PC-9 (cell line): Measurements from ENCODE around the gene FAM131A. TPM values are rescaled to one million over a fixed set of nuclear protein-coding genes. Genes with fewer than 3 reads are reported as not detected.

Source experiments
- BruUV-seq: library from RNA; stranded (reverse); fragments of 400-500 nt; replicated peaks from 2 replicates; lab custom pipeline; 2021; lab: Mats Ljungman, UMichigan
- CTCF ChIA-PET: fragments of 300-600 bp; sonication (Branson Sonifier 250); formaldehyde crosslinking; loops from one replicate; lab custom pipeline; 2022; ENCODE audit warnings: antibody characterized with exemption; lab: Charles Lee
- POLR2A ChIA-PET: fragments of 300-600 bp; sonication (Branson Sonifier 250); formaldehyde crosslinking; loops from one replicate; lab custom pipeline; 2022; ENCODE audit warnings: antibody characterized with exemption; ENCODE audit not compliant: unreplicated experiment; lab: Charles Lee
- DNase-seq, 2 experiments: peaks; one replicate each; pipeline versions ENCODE4 v3.0.0 to v3.0.0-alpha.2; 2015 to 2022; ENCODE audit warnings: mixed read lengths in 1 of 2
- H2AFZ ChIP-seq: fragments of 200-600 bp; sonication (generic); 2 replicates; pipeline ENCODE4 v1.8.1; 2017; ENCODE audit warnings: antibody characterized with exemption
- H3F3A ChIP-seq: fragments of 200-600 bp; sonication (generic); 2 replicates; pipeline ENCODE4 v1.8.1; 2017; ENCODE audit warnings: antibody characterized with exemption, mild to moderate bottlenecking, low read depth; ENCODE audit not compliant: insufficient read depth
- H3K27ac ChIP-seq: fragments of 200-600 bp; sonication (generic); 2 replicates; pipeline ENCODE4 v1.6.1; 2016; ENCODE audit warnings: mixed run types
- H3K27me3 ChIP-seq: fragments of 200-600 bp; sonication (generic); 2 replicates; pipeline ENCODE4 v1.6.1; 2016; ENCODE audit warnings: low read depth, mixed run types; ENCODE audit not compliant: insufficient read depth
- H3K36me3 ChIP-seq: fragments of 200-600 bp; sonication (generic); 2 replicates; pipeline ENCODE4 v1.6.1; 2016; ENCODE audit warnings: low read depth, mixed run types
- H3K4me1 ChIP-seq: fragments of 200-600 bp; sonication (generic); replicated peaks from 2 replicates; pipeline ENCODE4 v1.6.1; 2016; ENCODE audit warnings: mixed run types; ENCODE audit not compliant: insufficient read depth
- H3K4me2 ChIP-seq: fragments of 200-600 bp; sonication (generic); 2 replicates; pipeline ENCODE4 v1.6.1; 2017; ENCODE audit warnings: mixed run types
- H3K4me3 ChIP-seq: fragments of 200-600 bp; sonication (generic); 2 replicates; pipeline ENCODE4 v1.6.1; 2016; ENCODE audit warnings: mixed run types
- H3K79me2 ChIP-seq: fragments of 200-600 bp; sonication (generic); 2 replicates; pipeline ENCODE4 v1.6.1; 2017; ENCODE audit warnings: low read depth, mixed run types
- H3K9me2 ChIP-seq: fragments of 200-600 bp; sonication (generic); 2 replicates; pipeline ENCODE4 v1.8.1; 2017; ENCODE audit warnings: mild to moderate bottlenecking; ENCODE audit not compliant: insufficient read depth
- H3K9me3 ChIP-seq: fragments of 200-600 bp; sonication (generic); 2 replicates; pipeline ENCODE4 v1.8.1; 2016; ENCODE audit warnings: low read depth; ENCODE audit not compliant: insufficient read depth
- H4K20me1 ChIP-seq: fragments of 200-600 bp; sonication (generic); 2 replicates; pipeline ENCODE4 v1.8.1; 2017; ENCODE audit not compliant: insufficient read depth
- EZH2 ChIP-seq: fragments of 200-600 bp; sonication (generic); IDR thresholded peaks from 2 replicates; pipeline ENCODE4 v1.8.0; 2017; ENCODE audit warnings: antibody characterized with exemption, low read depth
- intact Hi-C: fragments of 100-400 bp; cut with micrococcal nuclease; formaldehyde crosslinking; loops from one replicate; pipeline ENCODE4 v1.10.0; 2022; ENCODE audit not compliant: unreplicated experiment
- total RNA-seq: library from RNA; stranded (reverse); gene quantifications from 2 replicates; pipeline ENCODE4 v1.2.3, GENCODE V29; 2021
- TF ChIP-seq, protein P1 (sequence below): fragments of 200-600 bp; sonication (generic); conservative IDR thresholded peaks from 2 replicates; pipeline ENCODE4 v1.6.1; 2017; ENCODE audit warnings: mixed run types, antibody characterized with exemption, mild to moderate bottlenecking, moderate library complexity

FAM131A gene
- total RNA-seq, 1 experiment from 2014 or later, result 25.5 TPM

DNA sequence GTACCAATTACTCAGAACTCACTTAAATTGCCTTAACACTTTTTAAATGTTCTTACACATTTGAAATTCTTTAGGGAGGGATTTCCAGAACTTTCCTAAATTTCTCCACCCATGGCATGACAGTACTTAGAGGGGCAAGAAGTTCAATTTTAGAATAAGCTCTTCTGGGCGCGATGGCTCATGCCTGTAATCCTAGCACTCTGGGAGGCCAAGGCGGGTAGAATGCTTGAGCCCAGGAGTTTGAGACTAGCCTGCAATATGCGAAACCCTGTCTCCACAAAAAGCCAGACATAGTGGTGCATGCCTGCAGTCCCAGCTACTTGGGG is 10.6 kb downstream of the FAM131A start:
- H3K9me2 ChIP-seq, result no peaks in the 10 kb centered on the region
- H3K4me3 ChIP-seq, result no peak overlapping the region
- no peaks in the 10 kb centered on the region for H3K79me2 ChIP-seq
- no peaks in the 10 kb centered on the region for H3K9me3 ChIP-seq
- no peak for TF ChIP-seq EZH2
- TF ChIP-seq, protein P1, sequence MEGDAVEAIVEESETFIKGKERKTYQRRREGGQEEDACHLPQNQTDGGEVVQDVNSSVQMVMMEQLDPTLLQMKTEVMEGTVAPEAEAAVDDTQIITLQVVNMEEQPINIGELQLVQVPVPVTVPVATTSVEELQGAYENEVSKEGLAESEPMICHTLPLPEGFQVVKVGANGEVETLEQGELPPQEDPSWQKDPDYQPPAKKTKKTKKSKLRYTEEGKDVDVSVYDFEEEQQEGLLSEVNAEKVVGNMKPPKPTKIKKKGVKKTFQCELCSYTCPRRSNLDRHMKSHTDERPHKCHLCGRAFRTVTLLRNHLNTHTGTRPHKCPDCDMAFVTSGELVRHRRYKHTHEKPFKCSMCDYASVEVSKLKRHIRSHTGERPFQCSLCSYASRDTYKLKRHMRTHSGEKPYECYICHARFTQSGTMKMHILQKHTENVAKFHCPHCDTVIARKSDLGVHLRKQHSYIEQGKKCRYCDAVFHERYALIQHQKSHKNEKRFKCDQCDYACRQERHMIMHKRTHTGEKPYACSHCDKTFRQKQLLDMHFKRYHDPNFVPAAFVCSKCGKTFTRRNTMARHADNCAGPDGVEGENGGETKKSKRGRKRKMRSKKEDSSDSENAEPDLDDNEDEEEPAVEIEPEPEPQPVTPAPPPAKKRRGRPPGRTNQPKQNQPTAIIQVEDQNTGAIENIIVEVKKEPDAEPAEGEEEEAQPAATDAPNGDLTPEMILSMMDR, result no peak
- no peak overlapping the region for H3K4me2 ChIP-seq
- no peaks in the 10 kb centered on the region for H4K20me1 ChIP-seq
- H3K27ac ChIP-seq, result no peak overlapping the region
- ChIA-PET POLR2A (no interaction called here), CTCF (interaction anchor here (0.6 to 0.7 kb wide), 3 partner anchors 24 to 41 kb away, joined by 3 to 13 read pairs (median 8); no protein-coding TSS in a partner anchor)
- no peaks in the 10 kb centered on the region for H3K27me3 ChIP-seq
- DNase-seq, result no peak
- H2AFZ ChIP-seq, result no peak overlapping the region
- peaks cover 3% of the 10 kb centered on the region; the same call in 1 of the 2 replicates for H3K4me1 ChIP-seq
- H3K36me3 ChIP-seq, result no peaks in the 10 kb centered on the region
- H3F3A ChIP-seq, result 0 out of 2 replicates have a peak, but pooled peaks cover 5% of the 10 kb centered on the region
- intact Hi-C loops, result loop anchor here (5.0 kb wide), 1 partner anchor 36 kb away; the partner anchor contains the start of gene EIF4G1
- no TSS peak for BruUV-seq

DNA sequence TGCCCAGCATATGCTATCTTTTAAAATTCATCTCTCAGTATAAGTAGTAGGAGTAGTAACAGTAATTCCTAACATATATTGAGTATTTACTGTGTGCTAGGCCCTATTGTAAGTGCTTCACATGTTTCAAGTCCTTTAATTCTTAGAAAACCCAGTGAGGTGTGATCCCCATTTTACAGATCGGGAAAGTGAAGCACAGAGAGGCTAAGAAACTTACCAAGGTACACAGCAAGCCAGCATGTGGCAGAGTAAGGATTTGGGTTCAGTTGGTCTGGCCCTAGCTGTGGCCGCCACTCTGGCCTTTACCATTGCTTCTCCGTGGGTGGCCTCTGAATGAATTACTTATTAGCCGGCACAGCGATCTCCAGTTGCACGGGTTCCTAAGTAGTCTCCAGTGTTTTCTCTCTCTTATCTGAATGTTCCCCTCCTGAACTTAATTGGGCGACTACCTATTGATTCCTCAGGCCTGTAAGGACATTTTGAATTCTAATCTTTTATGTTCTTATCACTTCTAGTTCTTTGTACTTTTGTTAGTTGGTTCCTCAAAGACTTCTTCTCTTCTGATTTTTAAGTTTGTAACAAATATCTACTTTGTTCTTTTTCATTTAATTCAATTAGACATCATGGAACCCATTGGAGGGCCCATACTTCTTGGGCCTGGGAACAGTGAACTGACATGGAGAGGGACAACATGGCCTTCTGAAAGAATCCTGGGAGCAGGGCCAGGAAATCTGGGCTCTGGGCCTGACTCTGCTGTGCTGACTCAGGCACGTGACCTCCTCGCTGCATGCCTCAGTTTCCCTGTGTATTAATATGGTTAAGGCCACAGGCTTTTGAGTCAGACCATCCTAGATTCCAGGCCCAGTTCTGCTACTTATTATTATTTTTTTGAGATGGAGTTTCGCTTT is 12.4 kb downstream of the FAM131A start:
- Histone ChIP-seq H3K79me2 (no peaks in the 10 kb centered on the region), H3K27ac (no peak overlapping the region), H3K27me3 (no peaks in the 10 kb centered on the region), H3K9me3 (no peaks in the 10 kb centered on the region), H4K20me1 (no peaks in the 10 kb centered on the region), H2AFZ (no peak overlapping the region), H3K9me2 (no peaks in the 10 kb centered on the region), H3F3A (0 out of 2 replicates have a peak, but pooled peaks cover 5% of the 10 kb centered on the region), H3K4me3 (no peak overlapping the region), H3K4me2 (no peak overlapping the region), H3K36me3 (no peaks in the 10 kb centered on the region), H3K4me1 (peaks cover 3% of the 10 kb centered on the region; the same call in 1 of the 2 replicates)
- DNase-seq, result no peak
- POLR2A ChIA-PET, result no interaction called here
- TF ChIP-seq, protein P1, result no peak
- TF ChIP-seq EZH2, result no peak
- CTCF ChIA-PET, result no interaction called here
- intact Hi-C loops, result loop anchor here (5.0 kb wide), 1 partner anchor 38 kb away; the partner anchor contains the start of gene EIF4G1
- no TSS peak for BruUV-seq

DNA sequence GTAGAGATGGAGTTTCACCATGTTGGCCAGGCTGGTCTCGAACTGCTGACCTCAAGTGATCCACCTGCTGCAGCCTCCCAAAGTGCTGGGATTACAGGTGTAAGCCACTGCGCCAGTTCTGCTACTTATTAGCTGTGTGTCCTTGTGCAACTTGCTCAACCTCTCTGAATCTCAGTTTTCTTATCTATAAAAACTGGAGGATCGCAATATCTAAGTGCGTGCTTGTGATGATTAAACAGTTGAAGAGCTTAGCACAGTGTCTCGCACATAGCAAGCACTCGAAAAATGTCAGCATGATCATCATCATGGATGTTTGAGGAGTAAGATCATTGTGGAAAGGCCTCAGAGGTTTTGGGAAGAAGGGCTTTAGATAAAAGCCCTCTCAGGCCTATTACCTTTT is 13.2 kb downstream of the FAM131A start:
- BruUV-seq, result no TSS peak
- H3K27ac ChIP-seq, result no peak overlapping the region
- H3K36me3 ChIP-seq, result no peaks in the 10 kb centered on the region
- H3K4me3 ChIP-seq, result no peak overlapping the region
- intact Hi-C loops, result no loop called here
- CTCF ChIA-PET, result interaction anchor here (1.2 kb wide), 1 partner anchor 11 kb away, joined by 3 read pairs; the partner anchor contains the start of genes CLCN2 and POLR2H
- H4K20me1 ChIP-seq, result no peaks in the 10 kb centered on the region
- no peaks in the 10 kb centered on the region for H3K27me3 ChIP-seq
- no peak overlapping the region for H3K4me2 ChIP-seq
- no peaks in the 10 kb centered on the region for H3K9me3 ChIP-seq
- H3K79me2 ChIP-seq, result no peaks in the 10 kb centered on the region
- 0 out of 2 replicates have a peak, but pooled peaks cover 5% of the 10 kb centered on the region for H3F3A ChIP-seq
- H2AFZ ChIP-seq, result no peak overlapping the region
- POLR2A ChIA-PET, result no interaction called here
- H3K9me2 ChIP-seq, result no peaks in the 10 kb centered on the region
- H3K4me1 ChIP-seq, result peaks cover 3% of the 10 kb centered on the region; the same call in 1 of the 2 replicates
- DNase-seq, result peak in 1 of 2 experiments; percentile 25
- no peak for TF ChIP-seq EZH2
- TF ChIP-seq, protein P1, result no peak
